H1 (cell line): Measurements from ENCODE around the gene PXT1. TPM values are rescaled to one million over a fixed set of nuclear protein-coding genes. Genes with fewer than 3 reads are reported as not detected.

Source experiments
- CTCF ChIA-PET: fragments of 300-600 bp; sonication (Branson Sonifier 250); formaldehyde crosslinking; loops from one replicate; lab custom pipeline; 2021; ENCODE audit not compliant: partially characterized antibody; lab: Charles Lee
- POLR2A ChIA-PET: fragments of 300-600 bp; sonication (Branson Sonifier 250); formaldehyde crosslinking; loops from one replicate; lab custom pipeline; 2021; ENCODE audit warnings: inconsistent platforms; ENCODE audit not compliant: partially characterized antibody; lab: Charles Lee
- DNase-seq, 2 experiments: peaks; one replicate each; pipeline versions ENCODE4 v3.0.0 to v3.0.0-alpha.2; 2010 to 2022; ENCODE audit warnings: low spot score in 2 of 2, low read depth in 1 of 2, mixed read lengths in 1 of 2
- FAIRE-seq: peaks from 2 replicates; lab custom pipeline; 2011; peaks lifted over from hg19 to GRCh38; lab: Jason Lieb, UNC
- H2AFZ ChIP-seq: 2 replicates; pipeline ENCODE4 v1.8.1; 2012; ENCODE audit warnings: low read length, inconsistent platforms
- H2AK5ac ChIP-seq: 2 replicates; pipeline ENCODE4 v1.6.1; 2013; ENCODE audit warnings: low read depth, low read length
- H2BK120ac ChIP-seq: replicated peaks from 2 replicates; pipeline ENCODE3; 2013; ENCODE audit warnings: low read depth, low read length, inconsistent platforms
- H2BK12ac ChIP-seq: 2 replicates; pipeline ENCODE4 v1.6.1; 2013; ENCODE audit warnings: low read depth, low read length
- H2BK15ac ChIP-seq: 2 replicates; pipeline ENCODE4 v1.6.1; 2013; ENCODE audit warnings: low read length
- H2BK20ac ChIP-seq: 2 replicates; pipeline ENCODE4 v1.6.1; 2013; ENCODE audit warnings: low read length
- H2BK5ac ChIP-seq: 2 replicates; pipeline ENCODE4 v1.6.1; 2013; ENCODE audit warnings: low read depth, low read length
- H3K14ac ChIP-seq: 2 replicates; pipeline ENCODE4 v1.6.1; 2013; ENCODE audit warnings: inconsistent platforms; ENCODE audit not compliant: insufficient read length
- H3K18ac ChIP-seq: 2 replicates; pipeline ENCODE4 v1.6.1; 2013; ENCODE audit warnings: low read length; ENCODE audit errors: extremely low read depth
- H3K23ac ChIP-seq: 2 replicates; pipeline ENCODE4 v1.6.1; 2013; ENCODE audit warnings: inconsistent platforms; ENCODE audit not compliant: insufficient read length
- H3K23me2 ChIP-seq: 2 replicates; pipeline ENCODE4 v1.6.1; 2013; ENCODE audit warnings: low read depth, low read length
- H3K27ac ChIP-seq: 2 replicates; pipeline ENCODE4 v1.6.1; 2011; ENCODE audit warnings: low read depth, low read length, inconsistent platforms
- H3K27me3 ChIP-seq, 4 experiments: replicated peaks in 1 of 4; 1 replicate in 1 of 4; 2 replicates in 3 of 4; pipeline versions ENCODE4 v1.6.1 to v1.8.1; 2011 to 2013; ENCODE audit warnings: low read length in 3 of 4, mild to moderate bottlenecking in 3 of 4, inconsistent platforms in 2 of 4, mixed read lengths in 2 of 4, moderate library complexity in 1 of 4; ENCODE audit not compliant: control insufficient read depth in 3 of 4, insufficient read depth in 3 of 4; ENCODE audit errors: extremely low read depth in 1 of 4
- H3K36me3 ChIP-seq, 4 experiments: 2 replicates each; pipeline versions ENCODE4 v1.6.1 to v1.8.1; 2011 to 2013; ENCODE audit warnings: mild to moderate bottlenecking in 4 of 4, low read length in 3 of 4, moderate library complexity in 2 of 4, control low read depth in 1 of 4, inconsistent platforms in 1 of 4; ENCODE audit not compliant: insufficient read depth in 4 of 4, control insufficient read depth in 2 of 4
- H3K4ac ChIP-seq: replicated peaks from 2 replicates; pipeline ENCODE3; 2013; ENCODE audit warnings: low read length, low read depth, mixed read lengths, inconsistent platforms; ENCODE audit not compliant: insufficient read length
- H3K4me1 ChIP-seq, 4 experiments: replicated peaks in 1 of 4; 1 replicate in 1 of 4; 2 replicates in 3 of 4; pipeline versions ENCODE4 v1.6.1 to v1.8.1; 2011 to 2013; ENCODE audit warnings: low read length in 3 of 4, inconsistent platforms in 2 of 4, mixed read lengths in 1 of 4; ENCODE audit not compliant: insufficient read depth in 4 of 4, control insufficient read depth in 3 of 4
- H3K4me2 ChIP-seq, 2 experiments: 2 replicates each; pipeline versions ENCODE4 v1.6.1 to v1.8.1; 2011 to 2013; ENCODE audit warnings: low read depth in 2 of 2, low read length in 2 of 2, control low read depth in 1 of 2, inconsistent platforms in 1 of 2, mild to moderate bottlenecking in 1 of 2; ENCODE audit not compliant: insufficient read depth in 1 of 2
- H3K4me3 ChIP-seq, 4 experiments: fragments of 200-600, 300-600 bp in 1 of 4; sonication (generic), shearing (Covaris generic), sonication (Bioruptor Twin) in 1 of 4; 2 replicates each; pipeline versions ENCODE4 v1.5.1 to v1.8.1; 2011 to 2016; ENCODE audit warnings: low read length in 4 of 4, low read depth in 3 of 4, control low read depth in 2 of 4, inconsistent platforms in 2 of 4, mild to moderate bottlenecking in 2 of 4, mixed read lengths in 1 of 4, moderate library complexity in 1 of 4; ENCODE audit not compliant: insufficient read depth in 2 of 4; ENCODE audit errors: extremely low read depth in 1 of 4
- H3K56ac ChIP-seq: replicated peaks from 2 replicates; pipeline ENCODE3; 2013; ENCODE audit warnings: low read depth, mild to moderate bottlenecking, mixed read lengths, low read length, inconsistent platforms; ENCODE audit not compliant: insufficient read length
- H3K79me1 ChIP-seq: 2 replicates; pipeline ENCODE4 v1.6.1; 2013; ENCODE audit warnings: low read depth, low read length, control low read depth
- H3K79me2 ChIP-seq, 2 experiments: 2 replicates each; pipeline versions ENCODE4 v1.6.1 to v1.8.1; 2012 to 2013; ENCODE audit warnings: low read length in 2 of 2, mild to moderate bottlenecking in 2 of 2, inconsistent platforms in 1 of 2; ENCODE audit not compliant: insufficient read depth in 2 of 2, control insufficient read depth in 1 of 2
- H3K9ac ChIP-seq, 4 experiments: replicated peaks in 1 of 4; 1 replicate in 1 of 4; 2 replicates in 3 of 4; pipeline versions ENCODE4 v1.6.1 to v1.8.1; 2011 to 2013; ENCODE audit warnings: low read depth in 3 of 4, low read length in 3 of 4, control low read depth in 2 of 4, mild to moderate bottlenecking in 2 of 4, moderate library complexity in 2 of 4, inconsistent platforms in 1 of 4; ENCODE audit errors: extremely low read depth in 1 of 4
- H3K9me3 ChIP-seq, 2 experiments: 2 replicates each; pipeline versions ENCODE4 v1.6.1 to v1.8.1; 2012 to 2013; ENCODE audit warnings: mild to moderate bottlenecking in 2 of 2, moderate library complexity in 2 of 2, control low read depth in 1 of 2, inconsistent platforms in 1 of 2, low read depth in 1 of 2, low read length in 1 of 2, mixed read lengths in 1 of 2; ENCODE audit not compliant: insufficient read depth in 2 of 2
- H4K20me1 ChIP-seq, 2 experiments: replicated peaks in 1 of 2; 2 replicates each; pipeline versions ENCODE3 to v1.8.1; 2011 to 2013; ENCODE audit warnings: inconsistent platforms in 2 of 2, low read length in 2 of 2, mild to moderate bottlenecking in 1 of 2; ENCODE audit not compliant: insufficient read depth in 2 of 2, control insufficient read depth in 1 of 2
- H4K5ac ChIP-seq: 2 replicates; pipeline ENCODE4 v1.6.1; 2013; ENCODE audit warnings: low read length, low read depth, mixed read lengths, inconsistent platforms; ENCODE audit not compliant: insufficient read length
- H4K8ac ChIP-seq: 2 replicates; pipeline ENCODE4 v1.8.0; 2013; ENCODE audit warnings: mild to moderate bottlenecking, moderate library complexity, low read length, inconsistent platforms; ENCODE audit not compliant: insufficient read depth; ENCODE audit errors: extremely low read depth
- H4K91ac ChIP-seq: replicated peaks from 2 replicates; pipeline ENCODE3; 2013; ENCODE audit warnings: low read length, mixed read lengths, inconsistent platforms; ENCODE audit not compliant: insufficient read length
- BCL11A ChIP-seq, 2 experiments: IDR thresholded peaks; one replicate each; pipeline ENCODE4 v1.6.1; 2011; ENCODE audit warnings: low read depth in 2 of 2, low read length in 2 of 2, mild to moderate bottlenecking in 2 of 2
- CBX5 ChIP-seq: fragments of 300-800, 300-1000 bp; sonication (generic); IDR thresholded peaks from 2 replicates; pipeline ENCODE4 v1.7.1; 2016; ENCODE audit warnings: antibody characterized with exemption, low read length, low read depth
- CHD1 ChIP-seq: IDR thresholded peaks from 2 replicates; pipeline ENCODE4 v1.6.1; 2012; ENCODE audit warnings: low read depth, low read length, improper control_type of control experiment
- CREB1 ChIP-seq: IDR thresholded peaks from 2 replicates; pipeline ENCODE4 v1.6.1; 2012; ENCODE audit warnings: inconsistent platforms
- EGR1 ChIP-seq: IDR thresholded peaks from 2 replicates; pipeline ENCODE4 v1.6.1; 2011; ENCODE audit warnings: low read depth, low read length, borderline replicate concordance
- JUN ChIP-seq: IDR thresholded peaks from 2 replicates; pipeline ENCODE4 v1.6.1; 2011; ENCODE audit warnings: low read depth, mild to moderate bottlenecking, improper control_type of control experiment, low read length
- JUND ChIP-seq: IDR thresholded peaks from 2 replicates; pipeline ENCODE4 v1.6.1; 2011; ENCODE audit warnings: mild to moderate bottlenecking, improper control_type of control experiment, low read length
- KDM4A ChIP-seq: IDR thresholded peaks from one replicate; pipeline ENCODE4 v1.7.1; 2012; ENCODE audit warnings: low read depth, mild to moderate bottlenecking, moderate library complexity, low read length, inconsistent platforms; ENCODE audit not compliant: severe bottlenecking
- MAX ChIP-seq: IDR thresholded peaks from 2 replicates; pipeline ENCODE4 v1.6.1; 2012; ENCODE audit warnings: inconsistent platforms
- PHF8 ChIP-seq: fragments of 200-600 bp; sonication (generic); conservative IDR thresholded peaks from 2 replicates; pipeline ENCODE4 v1.7.1; 2012; ENCODE audit warnings: low read depth, mild to moderate bottlenecking, inconsistent platforms, low read length, moderate library complexity
- POLR2A ChIP-seq, 2 experiments: IDR thresholded peaks; 1 replicate in 1 of 2; 2 replicates in 1 of 2; pipeline ENCODE4 v1.6.1; 2011; ENCODE audit warnings: low read depth in 2 of 2, low read length in 2 of 2, mild to moderate bottlenecking in 2 of 2; ENCODE audit errors: control extremely low read depth in 1 of 2
- SAP30 ChIP-seq: fragments of 300-600 bp; sonication (generic); IDR thresholded peaks from 2 replicates; pipeline ENCODE4 v1.7.1; 2012; ENCODE audit warnings: low read length, moderate library complexity, mild to moderate bottlenecking, inconsistent platforms; ENCODE audit not compliant: insufficient read depth, insufficient replicate concordance
- USF2 ChIP-seq: IDR thresholded peaks from 2 replicates; pipeline ENCODE4 v1.6.1; 2011; ENCODE audit warnings: low read length, improper control_type of control experiment
- ZNF274 ChIP-seq: IDR thresholded peaks from 2 replicates; pipeline ENCODE4 v1.7.0; 2012; ENCODE audit warnings: low read length, borderline replicate concordance; ENCODE audit errors: extremely low read depth
- WGBS, 2 experiments: shearing (Covaris generic) in 1 of 2; methylation state at CpG; one replicate each; pipeline versions ENCODE4 v1.1.6 to v1.1.7; 2013 to 2015; ENCODE audit warnings: low lambda C conversion rate in 2 of 2, mixed read lengths in 2 of 2, inconsistent platforms in 1 of 2, low coverage in 1 of 2, missing lambda C conversion rate in 1 of 2; ENCODE audit not compliant: insufficient replicate concordance in 2 of 2, insufficient coverage in 1 of 2, insufficient read length in 1 of 2; ENCODE audit errors: extremely low coverage in 1 of 2, missing lambda C conversion rate in 1 of 2; 5-methylcytosine and 5-hydroxymethylcytosine counted together
- polyA plus RNA-seq, 7 experiments: library from polyadenylated mRNA; depleted of rRNA in 3 of 7; stranded (reverse) in 5 of 7; unstranded in 2 of 7; fragments of >200 nt in 5 of 7; fragments of 200-250 nt in 2 of 7; gene quantifications; 1 replicate in 5 of 7; 2 replicates in 1 of 7; 4 replicates in 1 of 7; pipeline versions ENCODE4 v1.2.1 to v1.2.3, GENCODE V29; 2011 to 2013; ENCODE audit warnings: missing spikeins in 2 of 7, mixed read lengths in 2 of 7
- total RNA-seq: library from RNA; stranded (reverse); fragmentation: NEBNext Ultra II Directional; extraction: Animal tissue kit (Norgen Biotek cat#: 25700); gene quantifications from 2 replicates; pipeline ENCODE4 v1.2.1, GENCODE V29; 2021

Gene PXT1
- total and polyA plus RNA-seq, 2 of the 8 experiments (the other 6 are each of a cell fraction or from before 2014, with no cell fraction given): 0.06 TPM; not detected in 1

- Histone ChIP-seq H4K8ac (no peak overlapping the region), H3K79me1 (no peaks in the 10 kb centered on the region), H2BK5ac (no peak overlapping the region), H3K36me3 (no peaks in the 10 kb centered on the region), H3K4me3 (no peak overlapping the region), H3K23me2 (peaks cover 2% of the 10 kb centered on the region; the same call in 1 of the 2 replicates), H2AK5ac (no peak overlapping the region), H3K9ac (no peak overlapping the region), H3K9me3 (no peaks in the 10 kb centered on the region), H3K4me2 (no peak overlapping the region), H3K79me2 (no peaks in the 10 kb centered on the region), H3K14ac (no peak overlapping the region), H3K27me3 (no peaks in the 10 kb centered on the region), H3K27ac (no peak overlapping the region), H3K56ac (no peak overlapping the region), H2BK120ac (no peak overlapping the region), H2BK12ac (no peak overlapping the region), H2AFZ (no peak overlapping the region), H3K18ac (no peak overlapping the region), H4K91ac (no peak overlapping the region), H2BK20ac (no peak overlapping the region), H4K5ac (no peak overlapping the region), H2BK15ac (no peak overlapping the region), H3K4me1 (peaks cover 0 to 1% (median under 1%) of the 10 kb centered on the region in 4 experiments; a peak in 3 of 7 replicates), H3K23ac (no peak overlapping the region), H3K4ac (no peak overlapping the region), H4K20me1 (no peaks in the 10 kb centered on the region)
- FAIRE-seq (no peak), DNase-seq (no peak)
- ChIA-PET CTCF (interaction anchor here (0.8 to 1.2 kb wide), 3 partner anchors 21 to 184 kb away, joined by 3 to 4 read pairs (median 4); no protein-coding TSS in a partner anchor), POLR2A (interaction anchor here (1.3 kb wide), 2 partner anchors 177 to 181 kb away, joined by 3 to 4 read pairs; no protein-coding TSS in a partner anchor)
- WGBS, 2 experiments: 78% methylated on average over 3 of the region's 3 CpGs; no CpG with 5 or more reads in 1 of the 2 experiments
- TF ChIP-seq JUN (no peak), POLR2A (IDR thresholded peaks at IDR 0.05; ENCODE audit: control extremely low read depth in 1 of 2, low read depth in 2 of 2, low read length in 2 of 2) (no peak), CREB1 (no peak), ZNF274 (no peak), PHF8 (no peak), EGR1 (no peak), SAP30 (no peak), USF2 (no peak), JUND (no peak), BCL11A (IDR thresholded peaks at IDR 0.05; ENCODE audit: low read depth in 2 of 2, low read length in 2 of 2) (no peak), KDM4A (no peak), CBX5 (no peak), CHD1 (no peak), MAX (no peak)
These were observed 24.1 kb downstream of the PXT1 start for GRCh38 chr6:36418558-36418957.
